PC-9 (cell line): ENCODE data around the gene OR2S2. TPM values are rescaled to one million over a fixed set of nuclear protein-coding genes. Genes with fewer than 3 reads are reported as not detected.
A peak's percentile ranks its signal among the peaks of the same experiment; 100 is the strongest.

ENCODE experiments used
- BruUV-seq: library from RNA; stranded (reverse); fragments of 400-500 nt; replicated peaks from 2 replicates; lab custom pipeline; 2021; lab: Mats Ljungman, UMichigan
- CTCF ChIA-PET: fragments of 300-600 bp; sonication (Branson Sonifier 250); formaldehyde crosslinking; loops from one replicate; lab custom pipeline; 2022; ENCODE audit warnings: antibody characterized with exemption; lab: Charles Lee
- POLR2A ChIA-PET: fragments of 300-600 bp; sonication (Branson Sonifier 250); formaldehyde crosslinking; loops from one replicate; lab custom pipeline; 2022; ENCODE audit warnings: antibody characterized with exemption; ENCODE audit not compliant: unreplicated experiment; lab: Charles Lee
- DNase-seq, 2 experiments: peaks; one replicate each; pipeline versions ENCODE4 v3.0.0 to v3.0.0-alpha.2; 2015 to 2022; ENCODE audit warnings: mixed read lengths in 1 of 2
- H2AFZ ChIP-seq: fragments of 200-600 bp; sonication (generic); 2 replicates; pipeline ENCODE4 v1.8.1; 2017; ENCODE audit warnings: antibody characterized with exemption
- H3F3A ChIP-seq: fragments of 200-600 bp; sonication (generic); 2 replicates; pipeline ENCODE4 v1.8.1; 2017; ENCODE audit warnings: antibody characterized with exemption, mild to moderate bottlenecking, low read depth; ENCODE audit not compliant: insufficient read depth
- H3K27ac ChIP-seq: fragments of 200-600 bp; sonication (generic); 2 replicates; pipeline ENCODE4 v1.6.1; 2016; ENCODE audit warnings: mixed run types
- H3K27me3 ChIP-seq: fragments of 200-600 bp; sonication (generic); 2 replicates; pipeline ENCODE4 v1.6.1; 2016; ENCODE audit warnings: low read depth, mixed run types; ENCODE audit not compliant: insufficient read depth
- H3K36me3 ChIP-seq: fragments of 200-600 bp; sonication (generic); 2 replicates; pipeline ENCODE4 v1.6.1; 2016; ENCODE audit warnings: low read depth, mixed run types
- H3K4me1 ChIP-seq: fragments of 200-600 bp; sonication (generic); replicated peaks from 2 replicates; pipeline ENCODE4 v1.6.1; 2016; ENCODE audit warnings: mixed run types; ENCODE audit not compliant: insufficient read depth
- H3K4me2 ChIP-seq: fragments of 200-600 bp; sonication (generic); 2 replicates; pipeline ENCODE4 v1.6.1; 2017; ENCODE audit warnings: mixed run types
- H3K4me3 ChIP-seq: fragments of 200-600 bp; sonication (generic); 2 replicates; pipeline ENCODE4 v1.6.1; 2016; ENCODE audit warnings: mixed run types
- H3K79me2 ChIP-seq: fragments of 200-600 bp; sonication (generic); 2 replicates; pipeline ENCODE4 v1.6.1; 2017; ENCODE audit warnings: low read depth, mixed run types
- H3K9me2 ChIP-seq: fragments of 200-600 bp; sonication (generic); 2 replicates; pipeline ENCODE4 v1.8.1; 2017; ENCODE audit warnings: mild to moderate bottlenecking; ENCODE audit not compliant: insufficient read depth
- H3K9me3 ChIP-seq: fragments of 200-600 bp; sonication (generic); 2 replicates; pipeline ENCODE4 v1.8.1; 2016; ENCODE audit warnings: low read depth; ENCODE audit not compliant: insufficient read depth
- H4K20me1 ChIP-seq: fragments of 200-600 bp; sonication (generic); 2 replicates; pipeline ENCODE4 v1.8.1; 2017; ENCODE audit not compliant: insufficient read depth
- EZH2 ChIP-seq: fragments of 200-600 bp; sonication (generic); IDR thresholded peaks from 2 replicates; pipeline ENCODE4 v1.8.0; 2017; ENCODE audit warnings: antibody characterized with exemption, low read depth
- intact Hi-C: fragments of 100-400 bp; cut with micrococcal nuclease; formaldehyde crosslinking; loops from one replicate; pipeline ENCODE4 v1.10.0; 2022; ENCODE audit not compliant: unreplicated experiment
- total RNA-seq: library from RNA; stranded (reverse); gene quantifications from 2 replicates; pipeline ENCODE4 v1.2.3, GENCODE V29; 2021
- TF ChIP-seq, protein P1 (sequence below): fragments of 200-600 bp; sonication (generic); conservative IDR thresholded peaks from 2 replicates; pipeline ENCODE4 v1.6.1; 2017; ENCODE audit warnings: mixed run types, antibody characterized with exemption, mild to moderate bottlenecking, moderate library complexity

Gene OR2S2
- total RNA-seq, 1 experiment from 2014 or later, result not detected

DNA sequence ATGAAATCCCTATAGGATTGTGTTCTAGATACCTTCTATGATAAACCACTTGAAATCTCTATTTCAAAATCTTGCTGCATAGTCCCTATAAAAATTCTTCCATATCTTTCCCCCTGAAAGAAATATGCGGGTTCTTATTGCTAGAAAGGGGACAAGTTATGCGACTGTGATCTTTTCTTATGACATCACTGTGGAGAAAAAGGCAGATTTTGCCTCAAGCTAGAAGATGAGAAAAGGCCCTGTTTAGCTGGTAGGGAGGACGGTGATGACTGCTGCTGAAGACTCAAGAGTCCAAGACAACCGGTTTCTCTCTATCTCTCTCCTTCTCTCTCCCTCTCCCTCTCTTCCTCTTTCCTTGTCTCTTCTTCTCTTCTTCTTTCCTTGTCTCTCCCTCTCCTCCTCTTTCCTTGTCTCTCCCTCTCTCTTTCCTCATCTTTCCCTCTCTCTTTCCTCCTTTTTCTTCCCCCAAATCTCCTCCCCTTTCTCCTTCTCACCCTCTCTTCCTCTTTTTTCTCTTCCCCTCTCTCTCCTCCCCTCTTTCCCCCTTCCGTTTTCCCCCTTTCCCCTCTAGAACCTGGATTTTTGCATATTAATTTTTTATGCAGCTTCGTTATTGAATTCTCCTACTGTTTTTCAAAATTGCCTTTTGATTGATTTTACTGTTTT, 5.3 kb downstream of the OR2S2 start:
- Histone ChIP-seq H3F3A (peaks cover 11% of the 10 kb centered on the region; the same call in 1 of the 2 replicates), H3K79me2 (no peaks in the 10 kb centered on the region), H3K4me2 (no peak overlapping the region), H3K4me1 (peaks cover 31% of the 10 kb centered on the region), H3K27ac (peak overlapping the region; percentile 65; the same call in 1 of the 2 replicates), H3K4me3 (no peak overlapping the region), H3K9me2 (no peaks in the 10 kb centered on the region), H3K27me3 (no peaks in the 10 kb centered on the region), H4K20me1 (no peaks in the 10 kb centered on the region), H3K9me3 (no peaks in the 10 kb centered on the region), H2AFZ (no peak overlapping the region), H3K36me3 (no peaks in the 10 kb centered on the region)
- ChIA-PET POLR2A (interaction anchor here (0.6 kb wide), 3 partner anchors 28 to 216 kb away, joined by 3 to 7 read pairs (median 3); no protein-coding TSS in a partner anchor), CTCF (no interaction called here)
- intact Hi-C loops, result loop anchor here (5.0 kb wide), 1 partner anchor 150 kb away; no protein-coding TSS in a partner anchor
- BruUV-seq, result no TSS peak
- TF ChIP-seq, protein P1, sequence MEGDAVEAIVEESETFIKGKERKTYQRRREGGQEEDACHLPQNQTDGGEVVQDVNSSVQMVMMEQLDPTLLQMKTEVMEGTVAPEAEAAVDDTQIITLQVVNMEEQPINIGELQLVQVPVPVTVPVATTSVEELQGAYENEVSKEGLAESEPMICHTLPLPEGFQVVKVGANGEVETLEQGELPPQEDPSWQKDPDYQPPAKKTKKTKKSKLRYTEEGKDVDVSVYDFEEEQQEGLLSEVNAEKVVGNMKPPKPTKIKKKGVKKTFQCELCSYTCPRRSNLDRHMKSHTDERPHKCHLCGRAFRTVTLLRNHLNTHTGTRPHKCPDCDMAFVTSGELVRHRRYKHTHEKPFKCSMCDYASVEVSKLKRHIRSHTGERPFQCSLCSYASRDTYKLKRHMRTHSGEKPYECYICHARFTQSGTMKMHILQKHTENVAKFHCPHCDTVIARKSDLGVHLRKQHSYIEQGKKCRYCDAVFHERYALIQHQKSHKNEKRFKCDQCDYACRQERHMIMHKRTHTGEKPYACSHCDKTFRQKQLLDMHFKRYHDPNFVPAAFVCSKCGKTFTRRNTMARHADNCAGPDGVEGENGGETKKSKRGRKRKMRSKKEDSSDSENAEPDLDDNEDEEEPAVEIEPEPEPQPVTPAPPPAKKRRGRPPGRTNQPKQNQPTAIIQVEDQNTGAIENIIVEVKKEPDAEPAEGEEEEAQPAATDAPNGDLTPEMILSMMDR, result no peak
- no peak for TF ChIP-seq EZH2
- DNase-seq, result no peak

DNA sequence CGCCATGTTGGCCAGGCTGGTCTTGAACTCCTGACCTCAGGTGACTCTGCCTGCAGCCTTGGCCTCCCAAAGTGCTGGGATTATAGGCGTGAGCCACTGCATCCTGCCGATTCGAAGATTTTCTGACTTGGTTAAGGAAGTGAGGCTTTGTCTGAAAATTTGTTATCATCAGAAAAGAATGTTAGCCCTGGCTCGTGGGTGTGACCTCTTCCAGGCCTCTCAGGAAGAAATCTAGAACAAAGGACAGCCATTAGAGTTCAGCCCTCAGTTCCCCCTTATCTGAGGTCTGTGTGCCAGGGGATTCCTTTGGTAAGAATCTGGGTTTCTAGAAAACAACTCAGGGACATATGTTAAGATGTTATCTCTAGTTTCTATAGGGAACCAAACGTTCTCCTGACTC, 6.2 kb downstream of the OR2S2 start:
- CTCF ChIA-PET, result interaction anchor here (0.6 kb wide), 1 partner anchor 48 kb away, joined by 6 read pairs; no protein-coding TSS in a partner anchor

DNA sequence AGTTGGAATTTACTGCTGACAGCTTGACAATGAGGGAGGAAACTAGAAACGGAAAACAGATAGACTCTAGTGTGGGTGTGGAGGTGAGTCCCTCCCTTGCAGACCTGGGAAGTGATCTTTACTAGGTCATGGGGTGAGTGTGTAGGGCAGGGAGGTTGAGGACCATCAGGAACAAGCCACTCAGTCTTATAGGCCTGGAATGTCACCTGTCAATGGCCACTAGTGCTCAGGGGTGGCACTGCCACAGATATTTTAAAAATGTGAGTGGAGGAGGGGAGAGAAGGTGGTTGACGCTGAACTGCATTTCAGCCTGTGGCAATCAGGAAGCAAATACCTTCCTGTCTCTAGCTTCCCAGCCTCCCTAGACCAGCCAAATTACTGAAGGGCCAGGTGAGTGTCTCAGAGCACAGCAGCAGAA, 9.0 kb downstream of the OR2S2 start:
- H3K4me2 ChIP-seq, result peak overlapping the region; percentile 46; the same call in 1 of the 2 replicates
- peaks cover 23% of the 10 kb centered on the region; the same call in 1 of the 2 replicates for H3F3A ChIP-seq
- no peak overlapping the region for H3K4me3 ChIP-seq
- no peaks in the 10 kb centered on the region for H4K20me1 ChIP-seq
- no peaks in the 10 kb centered on the region for H3K36me3 ChIP-seq
- H3K27me3 ChIP-seq, result no peaks in the 10 kb centered on the region
- H3K4me1 ChIP-seq, result peaks cover 49% of the 10 kb centered on the region
- H3K9me3 ChIP-seq, result no peaks in the 10 kb centered on the region
- no peaks in the 10 kb centered on the region for H3K9me2 ChIP-seq
- intact Hi-C loops, result loop anchor here (2.0 kb wide), 1 partner anchor 42 kb away; the partner anchor contains the start of gene HRCT1
- H3K79me2 ChIP-seq, result no peaks in the 10 kb centered on the region
- no TSS peak for BruUV-seq
- peak; percentile 54 to 75 for DNase-seq
- H3K27ac ChIP-seq, result peak overlapping the region; percentile 52
- peak overlapping the region; percentile 74 for H2AFZ ChIP-seq
- CTCF ChIA-PET, result interaction anchor here (0.6 kb wide), 1 partner anchor 179 kb away, joined by 3 read pairs; no protein-coding TSS in a partner anchor
- POLR2A ChIA-PET, result interaction anchor here (0.6 to 0.7 kb wide), 2 partner anchors 345 to 499 kb away, joined by 4 to 5 read pairs; no protein-coding TSS in a partner anchor
- TF ChIP-seq, protein P1, result no peak
- TF ChIP-seq EZH2, result no peak

More for the DNA sequence above, 6.2 kb downstream of the OR2S2 start:
- no peak for TF ChIP-seq EZH2
- TF ChIP-seq, protein P1, result no peak
- Histone ChIP-seq H3K9me3 (no peaks in the 10 kb centered on the region), H3K36me3 (no peaks in the 10 kb centered on the region), H3K27me3 (no peaks in the 10 kb centered on the region), H3K4me3 (no peak overlapping the region), H3K79me2 (no peaks in the 10 kb centered on the region), H3K4me1 (peaks cover 31% of the 10 kb centered on the region), H3K9me2 (no peaks in the 10 kb centered on the region), H3F3A (peaks cover 11% of the 10 kb centered on the region; the same call in 1 of the 2 replicates), H4K20me1 (no peaks in the 10 kb centered on the region), H2AFZ (no peak overlapping the region), H3K4me2 (0 out of 2 replicates have a peak overlapping the region, but pooled peaks have one; percentile 19), H3K27ac (peak overlapping the region; percentile 65)
- intact Hi-C loops, result loop anchor here (5.0 kb wide), 1 partner anchor 151 kb away; no protein-coding TSS in a partner anchor
- POLR2A ChIA-PET, result interaction anchor here (0.6 kb wide), 2 partner anchors 27 to 45 kb away, joined by 3 to 7 read pairs; no protein-coding TSS in a partner anchor
- DNase-seq, result peak; percentile 23 to 76
- BruUV-seq, result no TSS peak
